Mammary epithelial cell (primary cell): ENCODE measurements around the gene SNX9.

Source experiments
- EZH2 ChIP-seq: IDR thresholded peaks from 2 replicates; pipeline ENCODE4 v1.6.1; 2012; ENCODE audit warnings: low read length, inconsistent platforms, borderline replicate concordance
- TF ChIP-seq, protein P1 (sequence below), 2 donors: IDR thresholded peaks in 1 of 2; conservative IDR thresholded peaks in 1 of 2; 2 replicates each; pipeline ENCODE4 v1.5.1; 2011 to 2012; ENCODE audit warnings: inconsistent platforms in 2 of 2, low read length in 2 of 2, mild to moderate bottlenecking in 2 of 2, control low read depth in 1 of 2, low read depth in 1 of 2; ENCODE audit not compliant: insufficient read depth in 1 of 2; ENCODE audit errors: extremely low read depth in 1 of 2

DNA sequence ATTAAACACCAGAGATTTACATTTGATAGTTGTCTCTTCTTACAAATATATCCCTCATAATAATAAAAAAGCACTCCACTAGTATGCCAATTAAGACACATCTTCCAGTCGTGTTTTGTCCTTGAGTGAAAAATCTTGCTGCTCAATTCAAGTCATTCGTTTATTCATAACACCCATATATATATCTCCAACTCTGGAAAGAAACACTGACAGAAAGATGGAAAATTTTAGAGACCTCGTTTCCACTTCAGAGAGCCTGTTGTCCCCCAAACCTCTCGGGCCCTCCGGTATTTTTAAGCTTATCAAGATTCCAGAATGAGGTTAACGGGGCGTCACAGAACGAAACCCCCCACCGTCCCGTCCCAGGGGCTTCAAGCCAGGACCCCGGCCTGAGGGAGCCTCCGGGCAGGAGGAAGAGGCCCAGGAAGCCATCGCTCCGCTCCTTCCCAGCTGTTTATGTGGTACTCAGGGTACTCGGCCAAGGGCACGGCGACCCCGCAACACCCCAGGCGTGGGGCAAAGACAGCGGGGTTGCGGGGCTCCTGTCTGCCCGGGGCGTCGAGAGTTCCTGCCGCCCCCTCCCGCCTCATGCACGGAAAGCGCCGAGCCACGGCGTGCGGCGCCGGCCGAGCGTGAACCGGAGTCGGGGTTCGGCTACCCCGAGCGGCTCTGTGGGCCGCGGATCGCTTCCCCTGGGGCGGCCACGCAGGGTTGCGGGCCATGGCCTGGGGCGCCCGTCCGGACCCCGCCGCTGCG lies 623 bp upstream of the SNX9 start:
- TF ChIP-seq, protein P1, sequence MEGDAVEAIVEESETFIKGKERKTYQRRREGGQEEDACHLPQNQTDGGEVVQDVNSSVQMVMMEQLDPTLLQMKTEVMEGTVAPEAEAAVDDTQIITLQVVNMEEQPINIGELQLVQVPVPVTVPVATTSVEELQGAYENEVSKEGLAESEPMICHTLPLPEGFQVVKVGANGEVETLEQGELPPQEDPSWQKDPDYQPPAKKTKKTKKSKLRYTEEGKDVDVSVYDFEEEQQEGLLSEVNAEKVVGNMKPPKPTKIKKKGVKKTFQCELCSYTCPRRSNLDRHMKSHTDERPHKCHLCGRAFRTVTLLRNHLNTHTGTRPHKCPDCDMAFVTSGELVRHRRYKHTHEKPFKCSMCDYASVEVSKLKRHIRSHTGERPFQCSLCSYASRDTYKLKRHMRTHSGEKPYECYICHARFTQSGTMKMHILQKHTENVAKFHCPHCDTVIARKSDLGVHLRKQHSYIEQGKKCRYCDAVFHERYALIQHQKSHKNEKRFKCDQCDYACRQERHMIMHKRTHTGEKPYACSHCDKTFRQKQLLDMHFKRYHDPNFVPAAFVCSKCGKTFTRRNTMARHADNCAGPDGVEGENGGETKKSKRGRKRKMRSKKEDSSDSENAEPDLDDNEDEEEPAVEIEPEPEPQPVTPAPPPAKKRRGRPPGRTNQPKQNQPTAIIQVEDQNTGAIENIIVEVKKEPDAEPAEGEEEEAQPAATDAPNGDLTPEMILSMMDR (conservative IDR thresholded peaks at IDR 0.05 in 1 of 2, IDR thresholded peaks at IDR 0.05 in 1 of 2; ENCODE audit: extremely low read depth in 1 of 2, insufficient read depth in 1 of 2, low read depth in 1 of 2, low read length in 2 of 2) = peak in 1 of 2 donors; percentile 2
- no peak for TF ChIP-seq EZH2
